Measurements from ENCODE around the gene INHA.

Gene INHA

DNA sequence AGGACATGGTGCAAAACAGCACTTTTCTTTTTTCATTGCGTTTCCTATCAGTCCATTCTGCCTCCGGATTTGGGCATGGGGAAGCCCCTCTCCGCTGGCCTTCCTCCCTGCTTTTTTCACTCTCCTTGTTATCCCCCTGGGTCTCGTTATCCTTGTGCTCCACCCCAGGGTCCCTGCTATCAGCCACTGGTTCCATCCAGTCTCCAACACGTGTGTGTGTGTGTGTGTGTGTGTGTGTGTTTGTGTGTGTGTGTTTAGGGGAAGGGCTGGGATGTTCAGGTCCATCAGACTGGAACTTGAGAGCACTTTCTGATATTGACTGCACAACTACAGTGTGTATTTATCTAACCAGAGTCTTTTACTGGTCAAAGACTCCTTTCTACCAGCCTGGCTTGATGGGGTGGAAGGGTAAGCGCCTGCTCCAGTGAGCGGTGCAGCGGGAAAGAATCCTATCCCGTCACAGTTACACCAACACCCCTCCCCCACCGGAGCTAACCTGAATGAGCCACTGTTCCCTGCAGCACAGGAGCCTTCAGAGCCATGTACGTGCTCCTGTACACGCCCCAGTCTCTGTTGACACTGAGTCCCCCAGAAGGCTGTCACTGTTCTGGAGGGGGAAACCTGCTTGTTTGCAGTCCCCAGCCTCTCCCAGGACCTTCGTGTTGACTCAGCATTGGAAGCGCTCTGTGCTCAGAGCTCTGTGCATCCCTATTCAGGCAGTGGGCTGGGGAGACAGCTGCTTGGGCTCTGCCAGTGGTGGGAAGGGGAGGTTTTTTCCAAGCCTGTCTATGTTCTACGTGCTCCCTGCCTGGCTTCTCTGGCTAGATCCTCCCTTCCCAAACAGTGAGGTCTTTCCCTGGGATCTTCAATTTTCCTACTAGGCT is 4.6 kb downstream of the INHA start:
- TF ChIP-seq EZH2phosphoT487 (conservative IDR thresholded peaks at IDR 0.05; ENCODE audit: low read length) = no peak
- TF ChIP-seq, protein P1, sequence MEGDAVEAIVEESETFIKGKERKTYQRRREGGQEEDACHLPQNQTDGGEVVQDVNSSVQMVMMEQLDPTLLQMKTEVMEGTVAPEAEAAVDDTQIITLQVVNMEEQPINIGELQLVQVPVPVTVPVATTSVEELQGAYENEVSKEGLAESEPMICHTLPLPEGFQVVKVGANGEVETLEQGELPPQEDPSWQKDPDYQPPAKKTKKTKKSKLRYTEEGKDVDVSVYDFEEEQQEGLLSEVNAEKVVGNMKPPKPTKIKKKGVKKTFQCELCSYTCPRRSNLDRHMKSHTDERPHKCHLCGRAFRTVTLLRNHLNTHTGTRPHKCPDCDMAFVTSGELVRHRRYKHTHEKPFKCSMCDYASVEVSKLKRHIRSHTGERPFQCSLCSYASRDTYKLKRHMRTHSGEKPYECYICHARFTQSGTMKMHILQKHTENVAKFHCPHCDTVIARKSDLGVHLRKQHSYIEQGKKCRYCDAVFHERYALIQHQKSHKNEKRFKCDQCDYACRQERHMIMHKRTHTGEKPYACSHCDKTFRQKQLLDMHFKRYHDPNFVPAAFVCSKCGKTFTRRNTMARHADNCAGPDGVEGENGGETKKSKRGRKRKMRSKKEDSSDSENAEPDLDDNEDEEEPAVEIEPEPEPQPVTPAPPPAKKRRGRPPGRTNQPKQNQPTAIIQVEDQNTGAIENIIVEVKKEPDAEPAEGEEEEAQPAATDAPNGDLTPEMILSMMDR (IDR thresholded peaks at IDR 0.05; ENCODE audit: insufficient read depth, low read length, poor library complexity, severe bottlenecking) = no peak
- H3K9me3 ChIP-seq (ENCODE audit: insufficient read depth, low read length) = no peaks in the 10 kb centered on the region
- H3K9ac ChIP-seq (ENCODE audit: low read length) = no peak overlapping the region
- no peak overlapping the region for H3K4me2 ChIP-seq (ENCODE audit: low read depth, low read length, poor library complexity, severe bottlenecking)
- no peak overlapping the region for H3K27ac ChIP-seq (ENCODE audit: low read depth, low read length)
- H3K4me3 ChIP-seq (ENCODE audit: insufficient read depth, low read length, poor library complexity, severe bottlenecking) = no peak overlapping the region
- no peaks in the 10 kb centered on the region for H3K36me3 ChIP-seq (ENCODE audit: low read length)
- H3K79me2 ChIP-seq (ENCODE audit: insufficient read depth, low read length) = no peaks in the 10 kb centered on the region
- H2AFZ ChIP-seq (ENCODE audit: low read depth, low read length, severe bottlenecking) = no peak overlapping the region
- no peaks in the 10 kb centered on the region for H4K20me1 ChIP-seq (ENCODE audit: low read depth, low read length)
- no peaks in the 10 kb centered on the region for H3K27me3 ChIP-seq (ENCODE audit: low read length)
- H3K9me2 ChIP-seq (replicated peaks; ENCODE audit: insufficient read depth, low read length) = no peaks in the 10 kb centered on the region
- H3F3A ChIP-seq (ENCODE audit: insufficient read depth) = no peaks in the 10 kb centered on the region

DNA sequence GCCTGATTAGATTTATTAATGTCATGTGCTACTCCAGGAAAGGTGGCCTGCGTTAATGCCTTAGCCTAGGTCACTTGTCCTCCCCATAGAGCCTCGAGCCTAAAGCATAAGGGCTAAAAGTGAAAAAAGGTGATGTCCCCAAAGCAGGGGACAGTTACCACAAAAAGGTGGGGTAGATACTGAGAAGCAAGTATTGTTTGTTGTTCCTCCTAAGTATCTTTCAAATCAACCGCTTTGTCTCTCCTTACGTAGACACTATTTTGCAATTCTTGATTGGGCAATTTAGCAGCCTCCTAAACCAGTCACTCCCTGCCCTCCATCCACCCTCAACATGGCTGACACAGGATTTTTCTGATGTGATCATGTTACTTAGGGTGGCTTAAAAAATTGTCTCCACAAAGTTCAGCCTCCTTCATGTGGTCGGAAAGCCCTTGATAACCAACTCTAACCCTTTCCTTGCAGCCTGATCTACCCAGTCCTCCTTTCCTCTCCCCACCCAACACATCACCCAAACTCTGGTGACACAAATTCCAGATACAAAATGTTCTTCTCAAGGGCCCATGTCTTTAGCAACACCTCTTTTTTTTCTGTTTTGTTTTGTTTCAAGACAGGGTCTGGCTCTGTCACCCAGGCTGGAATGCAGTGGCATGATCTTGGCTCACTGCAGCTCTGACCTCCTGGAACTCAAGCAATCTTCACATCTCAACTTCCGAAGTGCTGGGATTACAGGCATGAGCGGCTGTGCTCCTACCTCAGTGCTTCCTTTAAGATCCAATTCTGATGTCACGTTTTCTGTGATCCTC is 6.9 kb downstream of the INHA start:
- no peak overlapping the region for H3K27ac ChIP-seq (ENCODE audit: low read depth, low read length)
- no peaks in the 10 kb centered on the region for H3F3A ChIP-seq (ENCODE audit: insufficient read depth)
- no peak overlapping the region for H3K4me2 ChIP-seq (ENCODE audit: low read depth, low read length, poor library complexity, severe bottlenecking)
- H3K4me3 ChIP-seq (ENCODE audit: insufficient read depth, low read length, poor library complexity, severe bottlenecking) = no peak overlapping the region
- no peak overlapping the region for H3K9ac ChIP-seq (ENCODE audit: low read length)
- TF ChIP-seq EZH2phosphoT487 (conservative IDR thresholded peaks at IDR 0.05; ENCODE audit: low read length) = no peak
- TF ChIP-seq, protein P1 (IDR thresholded peaks at IDR 0.05; ENCODE audit: insufficient read depth, low read length, poor library complexity, severe bottlenecking) = no peak
- H4K20me1 ChIP-seq (ENCODE audit: low read depth, low read length) = no peaks in the 10 kb centered on the region
- no peaks in the 10 kb centered on the region for H3K9me3 ChIP-seq (ENCODE audit: insufficient read depth, low read length)
- H2AFZ ChIP-seq (ENCODE audit: low read depth, low read length, severe bottlenecking) = no peak overlapping the region
- no peaks in the 10 kb centered on the region for H3K9me2 ChIP-seq (replicated peaks; ENCODE audit: insufficient read depth, low read length)
- no peaks in the 10 kb centered on the region for H3K27me3 ChIP-seq (ENCODE audit: low read length)
- H3K36me3 ChIP-seq (ENCODE audit: low read length) = no peaks in the 10 kb centered on the region
- no peaks in the 10 kb centered on the region for H3K79me2 ChIP-seq (ENCODE audit: insufficient read depth, low read length)

DNA sequence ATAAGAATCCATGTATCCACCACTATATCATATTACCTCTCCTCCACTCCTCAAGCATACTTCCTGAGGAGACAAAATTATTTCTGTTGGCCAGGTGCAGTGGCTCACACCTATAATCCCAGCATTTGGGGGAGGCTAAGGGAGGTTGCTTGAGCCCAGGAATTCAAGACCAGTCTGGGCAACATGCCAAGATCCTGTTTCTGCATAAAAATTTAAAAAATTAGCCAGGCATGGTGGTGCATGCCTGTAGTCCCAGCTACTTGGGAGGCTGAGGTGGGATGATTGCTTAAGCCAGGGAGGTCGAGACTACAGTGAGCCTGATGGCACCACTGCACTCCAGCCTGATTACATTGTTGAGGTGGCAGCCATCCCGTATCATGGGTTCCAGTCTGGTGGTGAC is 9.2 kb downstream of the INHA start:
- no peaks in the 10 kb centered on the region for H4K20me1 ChIP-seq (ENCODE audit: low read depth, low read length)
- no peaks in the 10 kb centered on the region for H3K36me3 ChIP-seq (ENCODE audit: low read length)
- no peaks in the 10 kb centered on the region for H3K79me2 ChIP-seq (ENCODE audit: insufficient read depth, low read length)
- no peaks in the 10 kb centered on the region for H3K9me2 ChIP-seq (replicated peaks; ENCODE audit: insufficient read depth, low read length)
- H3K27ac ChIP-seq (ENCODE audit: low read depth, low read length) = no peak overlapping the region
- H3K9ac ChIP-seq (ENCODE audit: low read length) = no peak overlapping the region
- H2AFZ ChIP-seq (ENCODE audit: low read depth, low read length, severe bottlenecking) = no peak overlapping the region
- no peaks in the 10 kb centered on the region for H3K27me3 ChIP-seq (ENCODE audit: low read length)
- no peak for TF ChIP-seq EZH2phosphoT487 (conservative IDR thresholded peaks at IDR 0.05; ENCODE audit: low read length)
- TF ChIP-seq, protein P1 (IDR thresholded peaks at IDR 0.05; ENCODE audit: insufficient read depth, low read length, poor library complexity, severe bottlenecking) = no peak
- H3K4me2 ChIP-seq (ENCODE audit: low read depth, low read length, poor library complexity, severe bottlenecking) = no peak overlapping the region
- H3K4me3 ChIP-seq (ENCODE audit: insufficient read depth, low read length, poor library complexity, severe bottlenecking) = no peak overlapping the region
- H3K9me3 ChIP-seq (ENCODE audit: insufficient read depth, low read length) = no peaks in the 10 kb centered on the region
- H3F3A ChIP-seq (ENCODE audit: insufficient read depth) = no peaks in the 10 kb centered on the region
